Measurements from ENCODE around the gene GPR87. TPM values are rescaled to one million over a fixed set of nuclear protein-coding genes. Genes with fewer than 3 reads are reported as not detected.

GPR87 gene
- total RNA-seq, 1 experiment from 2014 or later, result 13.3 TPM

GRCh38 chr3:151283387-151283786 is 33.2 kb downstream of the GPR87 start:
- Histone ChIP-seq H3K9ac (ENCODE audit: low read length) (no peak overlapping the region), H3F3A (ENCODE audit: low read length, unreplicated experiment) (no peaks in the 10 kb centered on the region), H3K9me3 (ENCODE audit: low read length) (no peaks in the 10 kb centered on the region), H3K27me3 (ENCODE audit: low read length) (no peaks in the 10 kb centered on the region), H3K27ac (ENCODE audit: low read length) (peak overlapping the region; percentile 2; the same call in 1 of the 2 replicates), H3K4me1 (ENCODE audit: insufficient read depth, low read length) (peaks cover 18% of the 10 kb centered on the region), H4K20me1 (ENCODE audit: low read length) (no peaks in the 10 kb centered on the region), H2AFZ (ENCODE audit: low read length) (no peak overlapping the region), H3K79me2 (ENCODE audit: low read length) (no peaks in the 10 kb centered on the region), H3K4me2 (ENCODE audit: low read length) (peak overlapping the region; percentile 11; the same call in 1 of the 2 replicates), H3K4me3 (ENCODE audit: low read length) (no peak overlapping the region), H3K9me2 (replicated peaks; ENCODE audit: low read length) (no peaks in the 10 kb centered on the region), H3K36me3 (ENCODE audit: low read depth, low read length) (no peaks in the 10 kb centered on the region)
- TF ChIP-seq, protein P1, sequence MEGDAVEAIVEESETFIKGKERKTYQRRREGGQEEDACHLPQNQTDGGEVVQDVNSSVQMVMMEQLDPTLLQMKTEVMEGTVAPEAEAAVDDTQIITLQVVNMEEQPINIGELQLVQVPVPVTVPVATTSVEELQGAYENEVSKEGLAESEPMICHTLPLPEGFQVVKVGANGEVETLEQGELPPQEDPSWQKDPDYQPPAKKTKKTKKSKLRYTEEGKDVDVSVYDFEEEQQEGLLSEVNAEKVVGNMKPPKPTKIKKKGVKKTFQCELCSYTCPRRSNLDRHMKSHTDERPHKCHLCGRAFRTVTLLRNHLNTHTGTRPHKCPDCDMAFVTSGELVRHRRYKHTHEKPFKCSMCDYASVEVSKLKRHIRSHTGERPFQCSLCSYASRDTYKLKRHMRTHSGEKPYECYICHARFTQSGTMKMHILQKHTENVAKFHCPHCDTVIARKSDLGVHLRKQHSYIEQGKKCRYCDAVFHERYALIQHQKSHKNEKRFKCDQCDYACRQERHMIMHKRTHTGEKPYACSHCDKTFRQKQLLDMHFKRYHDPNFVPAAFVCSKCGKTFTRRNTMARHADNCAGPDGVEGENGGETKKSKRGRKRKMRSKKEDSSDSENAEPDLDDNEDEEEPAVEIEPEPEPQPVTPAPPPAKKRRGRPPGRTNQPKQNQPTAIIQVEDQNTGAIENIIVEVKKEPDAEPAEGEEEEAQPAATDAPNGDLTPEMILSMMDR (conservative IDR thresholded peaks at IDR 0.05; ENCODE audit: low read depth, low read length), result no peak
- no peak for TF ChIP-seq EZH2phosphoT487 (IDR thresholded peaks at IDR 0.05; ENCODE audit: borderline replicate concordance, low read length)
- TF ChIP-seq EZH2 (IDR thresholded peaks at IDR 0.05; ENCODE audit: low read length, unreplicated experiment), result no peak
- 0 out of 2 replicates have a peak, but pooled peaks have one; percentile 12 for ATAC-seq
- no TSS peak for BruUV-seq (replicated peaks)
- intact Hi-C loops (cut with micrococcal nuclease), result loop anchor here (1.0 kb wide), 2 partner anchors 56 to 115 kb away; no protein-coding TSS in a partner anchor
- ChIA-PET POLR2A (ENCODE audit: unreplicated experiment) (no interaction called here), CTCF (interaction anchor here (0.7 to 1.0 kb wide), 2 partner anchors 44 to 427 kb away, joined by 3 to 5 read pairs; no protein-coding TSS in a partner anchor)
- no peak for DNase-seq

- H3K4me2 ChIP-seq (ENCODE audit: low read length), result peak overlapping the region; percentile 11; the same call in 1 of the 2 replicates
- H3K27ac ChIP-seq (ENCODE audit: low read length), result peak overlapping the region; percentile 2; the same call in 1 of the 2 replicates
- DNase-seq (peak; percentile 64), ATAC-seq (peak; percentile 51)
- TF ChIP-seq EZH2 (IDR thresholded peaks at IDR 0.05; ENCODE audit: low read length, unreplicated experiment) (no peak), EZH2phosphoT487 (IDR thresholded peaks at IDR 0.05; ENCODE audit: borderline replicate concordance, low read length) (no peak)
- TF ChIP-seq, protein P1 (conservative IDR thresholded peaks at IDR 0.05; ENCODE audit: low read depth, low read length), result peak; percentile 82
- no peaks in the 10 kb centered on the region for H3K79me2 ChIP-seq (ENCODE audit: low read length)
- H3K36me3 ChIP-seq (ENCODE audit: low read depth, low read length), result no peaks in the 10 kb centered on the region
- no peaks in the 10 kb centered on the region for H3F3A ChIP-seq (ENCODE audit: low read length, unreplicated experiment)
- H2AFZ ChIP-seq (ENCODE audit: low read length), result no peak overlapping the region
- BruUV-seq (replicated peaks), result no TSS peak
- H3K27me3 ChIP-seq (ENCODE audit: low read length), result no peaks in the 10 kb centered on the region
- no peak overlapping the region for H3K4me3 ChIP-seq (ENCODE audit: low read length)
- no peak overlapping the region for H3K9ac ChIP-seq (ENCODE audit: low read length)
- intact Hi-C loops (cut with micrococcal nuclease), result loop anchor here (1.0 kb wide), 2 partner anchors 56 to 115 kb away; no protein-coding TSS in a partner anchor
- no peaks in the 10 kb centered on the region for H3K9me3 ChIP-seq (ENCODE audit: low read length)
- ChIA-PET CTCF (no interaction called here), POLR2A (ENCODE audit: unreplicated experiment) (no interaction called here)
- no peaks in the 10 kb centered on the region for H4K20me1 ChIP-seq (ENCODE audit: low read length)
- H3K9me2 ChIP-seq (replicated peaks; ENCODE audit: low read length), result no peaks in the 10 kb centered on the region
- H3K4me1 ChIP-seq (ENCODE audit: insufficient read depth, low read length), result peaks cover 18% of the 10 kb centered on the region
These were observed 33.7 kb downstream of the GPR87 start for GRCh38 chr3:151282921-151283320.

DNA sequence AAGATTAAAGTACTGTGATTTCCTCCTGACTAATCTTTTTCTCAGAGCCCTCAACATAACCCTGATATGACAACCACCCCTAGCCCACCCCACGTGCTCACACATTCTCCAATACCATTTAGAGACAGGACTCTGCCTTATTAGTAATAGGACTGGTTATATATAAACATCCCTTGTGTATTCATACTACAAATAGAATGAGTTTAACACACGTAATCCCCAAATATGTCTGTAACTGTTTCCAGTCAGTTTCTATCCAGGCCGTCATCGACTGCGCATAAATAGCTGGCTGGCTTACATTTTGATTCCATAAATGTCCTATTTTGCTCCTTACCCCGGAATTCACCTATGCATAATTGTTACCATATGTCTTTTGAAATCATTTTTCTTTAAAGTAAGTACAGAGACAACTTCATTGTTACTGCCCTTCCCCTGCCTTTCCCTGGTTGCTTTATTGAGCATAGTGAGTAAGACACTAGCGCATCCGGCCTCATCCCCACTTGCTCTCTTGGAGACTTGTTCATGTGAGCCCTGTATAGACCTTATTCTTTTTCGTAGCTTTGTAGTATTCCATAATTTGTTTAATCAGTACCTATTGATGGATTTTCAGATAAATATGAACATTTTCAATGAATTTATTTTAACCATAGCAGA is 34.8 kb downstream of the GPR87 start:
- Histone ChIP-seq H3K36me3 (ENCODE audit: low read depth, low read length) (no peaks in the 10 kb centered on the region), H4K20me1 (ENCODE audit: low read length) (no peaks in the 10 kb centered on the region), H3K27me3 (ENCODE audit: low read length) (no peaks in the 10 kb centered on the region), H3F3A (ENCODE audit: low read length, unreplicated experiment) (no peaks in the 10 kb centered on the region), H2AFZ (ENCODE audit: low read length) (no peak overlapping the region), H3K79me2 (ENCODE audit: low read length) (no peaks in the 10 kb centered on the region), H3K27ac (ENCODE audit: low read length) (0 out of 2 replicates have a peak overlapping the region, but pooled peaks have one; percentile 14), H3K4me1 (ENCODE audit: insufficient read depth, low read length) (peaks cover 26% of the 10 kb centered on the region), H3K9ac (ENCODE audit: low read length) (no peak overlapping the region), H3K4me2 (ENCODE audit: low read length) (no peak overlapping the region), H3K4me3 (ENCODE audit: low read length) (no peak overlapping the region), H3K9me3 (ENCODE audit: low read length) (no peaks in the 10 kb centered on the region), H3K9me2 (replicated peaks; ENCODE audit: low read length) (no peaks in the 10 kb centered on the region)
- ChIA-PET CTCF (no interaction called here), POLR2A (ENCODE audit: unreplicated experiment) (no interaction called here)
- DNase-seq (peak; percentile 27), ATAC-seq (no peak; the same call in 1 of the 2 replicates)
- TF ChIP-seq EZH2phosphoT487 (IDR thresholded peaks at IDR 0.05; ENCODE audit: borderline replicate concordance, low read length) (no peak), EZH2 (IDR thresholded peaks at IDR 0.05; ENCODE audit: low read length, unreplicated experiment) (no peak)
- TF ChIP-seq, protein P1 (conservative IDR thresholded peaks at IDR 0.05; ENCODE audit: low read depth, low read length), result no peak
- no TSS peak for BruUV-seq (replicated peaks)
- intact Hi-C loops (cut with micrococcal nuclease), result no loop called here
